Activated CD8-positive, alpha-beta memory T cell treated with anti-CD3 and anti-CD28 coated beads, Interleukin-2, amount 10 ng/mL, durations not matched to agents 7 days and 5 days (primary cell): Measurements from ENCODE around the gene EIPR1. TPM values are rescaled to one million over a fixed set of nuclear protein-coding genes. Genes with fewer than 3 reads are reported as not detected.

ENCODE experiments used
- ATAC-seq: fragments of 150-1000 bp; cut with Tn5 transposase; one replicate; pipeline ENCODE4 v1.10.0; 2021; ENCODE audit warnings: moderate library complexity
- CTCF ChIA-PET: fragments of 350-600 bp; sonication (Branson Sonifier 250); formaldehyde crosslinking; loops from one replicate; lab custom pipeline; 2021; ENCODE audit warnings: antibody characterized with exemption; lab: Charles Lee
- DNase-seq: peaks from one replicate; pipeline ENCODE4 v3.0.0-alpha.2; 2020
- H3K27ac Mint-ChIP-seq: one replicate; pipeline ENCODE4 v1.8.0; 2021; ENCODE audit warnings: mild to moderate bottlenecking, mixed read lengths
- H3K27me3 Mint-ChIP-seq: one replicate; pipeline ENCODE4 v1.8.0; 2021; ENCODE audit warnings: mixed read lengths
- H3K36me3 Mint-ChIP-seq: one replicate; pipeline ENCODE4 v1.8.0; 2021; ENCODE audit warnings: mild to moderate bottlenecking, mixed read lengths
- H3K4me1 Mint-ChIP-seq: one replicate; pipeline ENCODE4 v1.8.0; 2021; ENCODE audit warnings: mixed read lengths
- H3K4me3 Mint-ChIP-seq: one replicate; pipeline ENCODE4 v1.8.0; 2021; ENCODE audit warnings: mild to moderate bottlenecking, moderate library complexity, mixed read lengths
- H3K9me3 Mint-ChIP-seq: one replicate; pipeline ENCODE4 v1.8.0; 2022; ENCODE audit warnings: low read depth, mixed read lengths
- total RNA-seq, 2 experiments: library from RNA; stranded (reverse); gene quantifications; one replicate each; pipeline ENCODE4 v1.2.3, GENCODE V29; 2021

EIPR1 gene
- total RNA-seq, 2 experiments from 2014 or later, result 40.7 to 44.7 TPM

DNA sequence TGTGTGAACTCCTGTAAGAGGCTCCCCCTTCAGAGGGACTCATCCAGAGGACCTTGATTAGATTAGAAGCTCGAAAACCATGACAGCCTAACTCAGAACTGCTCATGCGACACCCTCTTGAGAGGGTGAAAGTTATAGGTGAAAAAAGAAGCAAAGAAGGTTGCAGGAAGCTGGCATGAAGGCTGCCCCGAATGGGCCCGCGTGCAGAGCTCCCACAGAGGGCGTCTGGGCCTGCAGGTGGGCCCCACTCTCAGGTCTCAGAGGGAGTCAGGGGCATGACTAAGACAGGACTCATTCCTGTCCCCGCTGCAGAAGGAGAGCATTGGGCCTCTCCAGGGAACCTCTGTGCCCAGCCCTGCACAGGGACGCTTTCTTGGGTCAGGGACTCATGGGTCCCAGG, 235.4 kb downstream of the EIPR1 start:
- Mint-ChIP-seq H3K4me1 (no peaks in the 10 kb centered on the region), H3K9me3 (no peaks in the 10 kb centered on the region), H3K27me3 (no peaks in the 10 kb centered on the region), H3K36me3 (no peaks in the 10 kb centered on the region), H3K27ac (no peak overlapping the region), H3K4me3 (no peak overlapping the region)
- DNase-seq (no peak), ATAC-seq (no peak)
- CTCF ChIA-PET, result no interaction called here

DNA sequence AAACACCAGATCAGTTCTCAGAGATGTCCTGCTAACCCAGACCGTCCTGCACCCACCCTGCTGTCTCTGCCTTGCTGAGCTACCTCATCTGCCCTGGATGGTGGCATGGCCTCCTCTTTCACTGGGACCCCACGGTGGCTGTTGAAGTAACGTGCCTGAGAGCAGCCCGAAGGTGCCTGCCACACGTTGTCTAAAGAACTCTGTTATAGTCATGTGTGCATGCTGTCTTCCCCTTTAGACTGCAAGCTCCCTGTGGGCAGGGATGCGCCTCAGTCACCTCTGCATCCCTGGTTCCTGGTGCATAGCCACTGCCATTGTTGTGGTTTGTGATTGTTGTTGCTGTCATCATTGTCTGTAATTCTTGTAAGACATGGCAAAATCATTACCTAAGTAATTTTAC, 235.9 kb downstream of the EIPR1 start:
- Mint-ChIP-seq H3K4me1 (no peaks in the 10 kb centered on the region), H3K9me3 (no peaks in the 10 kb centered on the region), H3K36me3 (no peaks in the 10 kb centered on the region), H3K27me3 (no peaks in the 10 kb centered on the region), H3K4me3 (no peak overlapping the region), H3K27ac (no peak overlapping the region)
- CTCF ChIA-PET, result no interaction called here
- no peak for DNase-seq
- ATAC-seq, result no peak

DNA sequence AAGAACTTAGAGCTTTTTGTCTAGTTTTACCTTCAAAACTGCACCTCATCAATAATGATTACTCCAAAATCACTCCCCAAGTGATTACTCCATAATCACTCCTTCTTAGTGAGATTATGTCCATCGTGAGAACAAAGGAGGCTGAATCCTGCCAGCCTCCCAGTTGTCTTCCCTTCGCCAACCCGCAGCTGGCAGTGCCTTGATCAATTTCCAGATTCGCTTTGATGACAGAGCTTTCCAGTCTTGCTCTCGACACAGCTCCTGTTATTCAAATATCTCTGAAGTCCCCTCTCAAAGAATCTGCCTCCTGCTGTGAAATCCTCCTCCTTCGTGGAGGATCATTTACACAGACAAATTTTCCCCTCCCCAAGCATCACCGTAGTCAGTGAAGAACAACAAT, 237.7 kb downstream of the EIPR1 start:
- ATAC-seq (no peak), DNase-seq (no peak)
- no peaks in the 10 kb centered on the region for H3K9me3 Mint-ChIP-seq
- H3K27ac Mint-ChIP-seq, result no peak overlapping the region
- no peaks in the 10 kb centered on the region for H3K4me1 Mint-ChIP-seq
- no peaks in the 10 kb centered on the region for H3K27me3 Mint-ChIP-seq
- no peaks in the 10 kb centered on the region for H3K36me3 Mint-ChIP-seq
- CTCF ChIA-PET, result no interaction called here
- H3K4me3 Mint-ChIP-seq, result no peak overlapping the region

Other genes starting within 250 kb of the EIPR1 start
- gene TRAPPC12, start 1.9 kb upstream of the EIPR1 start, total RNA-seq, result 10 to 100 TPM; 75.8 to 97.5 TPM
- 10 to 100 TPM; 15.0 to 16.6 TPM for gene ADI1, start 141.7 kb upstream of the EIPR1 start, total RNA-seq
- 10 to 100 TPM; 26.3 to 32.9 TPM for gene RNASEH1, start 180.5 kb upstream of the EIPR1 start, total RNA-seq
- 1,000 to 10,000 TPM; 1,010 to 1,163 TPM for gene RPS7, start 197.4 kb upstream of the EIPR1 start, total RNA-seq
- gene COLEC11, start 217.3 kb upstream of the EIPR1 start, total RNA-seq, result under 1 TPM; 0.23 to 0.32 TPM